IMR-90 (cell line): ENCODE results near the gene CGRRF1. TPM values are rescaled to one million over a fixed set of nuclear protein-coding genes. Genes with fewer than 3 reads are reported as not detected.
A peak's percentile ranks its signal among the peaks of the same experiment; 100 is the strongest.

Experiments
- ATAC-seq: fragments of 200-7000 bp; cut with Tn5 transposase; 2 replicates; pipeline ENCODE4 v1.9.1; 2020; ENCODE audit warnings: low read depth, mild to moderate bottlenecking, moderate library complexity
- BruUV-seq: library from RNA; stranded (reverse); fragments of 400-500 nt; replicated peaks from 2 replicates; lab custom pipeline; 2021; lab: Mats Ljungman, UMichigan
- CTCF ChIA-PET: fragments of 300-600 bp; formaldehyde crosslinking; extraction: SDS; loops from one replicate; lab custom pipeline; 2021; ENCODE audit warnings: antibody characterized with exemption; lab: Yijun Ruan, JAX
- POLR2A ChIA-PET: fragments of 300-600 bp; sonication (Branson Sonifier 250); formaldehyde crosslinking; loops from one replicate; lab custom pipeline; 2022; ENCODE audit warnings: antibody characterized with exemption; ENCODE audit not compliant: unreplicated experiment; lab: Charles Lee
- DNase-seq: peaks from one replicate; pipeline ENCODE4 v3.0.0; 2013
- H2AFZ ChIP-seq: replicated peaks from 2 replicates; pipeline ENCODE3; 2013; ENCODE audit warnings: low read length, mild to moderate bottlenecking; ENCODE audit not compliant: poor library complexity
- H2AK5ac ChIP-seq: 2 replicates; pipeline ENCODE4 v1.6.1; 2013; ENCODE audit warnings: low read depth, low read length, inconsistent platforms
- H2AK9ac ChIP-seq: replicated peaks from 2 replicates; pipeline ENCODE3; 2013; ENCODE audit warnings: mild to moderate bottlenecking, low read depth, low read length, moderate library complexity; ENCODE audit not compliant: poor library complexity
- H2BK120ac ChIP-seq: 2 replicates; pipeline ENCODE4 v1.6.1; 2013; ENCODE audit warnings: low read depth, low read length, inconsistent platforms
- H2BK15ac ChIP-seq: 3 replicates; pipeline ENCODE4 v1.6.1; 2013; ENCODE audit warnings: low read depth, low read length, inconsistent platforms
- H2BK20ac ChIP-seq: 2 replicates; pipeline ENCODE4 v1.6.1; 2013; ENCODE audit warnings: low read depth, mild to moderate bottlenecking, inconsistent platforms, low read length, moderate library complexity
- H2BK5ac ChIP-seq: 2 replicates; pipeline ENCODE4 v1.6.1; 2013; ENCODE audit warnings: mild to moderate bottlenecking, low read depth, low read length, inconsistent platforms; ENCODE audit not compliant: poor library complexity, severe bottlenecking
- H3K14ac ChIP-seq: replicated peaks from 2 replicates; pipeline ENCODE4 v1.6.1; 2013; ENCODE audit warnings: low read depth, low read length, inconsistent platforms
- H3K18ac ChIP-seq: 2 replicates; pipeline ENCODE4 v1.6.1; 2013; ENCODE audit warnings: low read depth, low read length, control low read depth
- H3K23ac ChIP-seq: 2 replicates; pipeline ENCODE4 v1.6.1; 2013; ENCODE audit warnings: low read depth, low read length, inconsistent platforms
- H3K27ac ChIP-seq: 2 replicates; pipeline ENCODE4 v1.5.1; 2013; ENCODE audit warnings: mild to moderate bottlenecking, control low read depth, low read length; ENCODE audit not compliant: insufficient read depth
- H3K27me3 ChIP-seq: 2 replicates; pipeline ENCODE4 v1.6.1; 2013; ENCODE audit warnings: low read length; ENCODE audit not compliant: control insufficient read depth, insufficient read depth
- H3K36me3 ChIP-seq: 2 replicates; pipeline ENCODE4 v1.6.1; 2013; ENCODE audit warnings: low read length, mixed read lengths; ENCODE audit not compliant: control insufficient read depth, insufficient read depth
- H3K4ac ChIP-seq: 2 replicates; pipeline ENCODE4 v1.6.1; 2013; ENCODE audit warnings: low read depth, low read length, inconsistent platforms
- H3K4me1 ChIP-seq: 2 replicates; pipeline ENCODE4 v1.6.1; 2013; ENCODE audit warnings: low read length, mixed read lengths; ENCODE audit not compliant: control insufficient read depth, insufficient read depth
- H3K4me2 ChIP-seq: 2 replicates; pipeline ENCODE4 v1.6.1; 2013; ENCODE audit warnings: low read depth, mild to moderate bottlenecking, control low read depth, low read length, moderate library complexity
- H3K4me3 ChIP-seq: 2 replicates; pipeline ENCODE4 v1.5.1; 2013; ENCODE audit warnings: low read depth, mild to moderate bottlenecking, control low read depth, low read length, moderate library complexity; ENCODE audit not compliant: insufficient read depth
- H3K56ac ChIP-seq: 2 replicates; pipeline ENCODE4 v1.6.1; 2013; ENCODE audit warnings: low read length, inconsistent platforms; ENCODE audit not compliant: insufficient read depth; ENCODE audit errors: extremely low read depth
- H3K79me1 ChIP-seq, 2 experiments: 2 replicates each; pipeline ENCODE4 v1.6.1; 2013; ENCODE audit warnings: low read length in 2 of 2, inconsistent platforms in 1 of 2, low read depth in 1 of 2
- H3K9ac ChIP-seq: 2 replicates; pipeline ENCODE4 v1.6.1; 2013; ENCODE audit warnings: low read depth, low read length, control low read depth
- H3K9me1 ChIP-seq: 2 replicates; pipeline ENCODE4 v1.6.1; 2013; ENCODE audit warnings: low read length, inconsistent platforms; ENCODE audit not compliant: insufficient read depth
- H3K9me3 ChIP-seq: 2 replicates; pipeline ENCODE4 v1.6.1; 2013; ENCODE audit warnings: low read length; ENCODE audit not compliant: control insufficient read depth, insufficient read depth
- H4K20me1 ChIP-seq: 2 replicates; pipeline ENCODE4 v1.6.1; 2013; ENCODE audit warnings: low read length, inconsistent platforms; ENCODE audit not compliant: insufficient read depth
- H4K5ac ChIP-seq: 2 replicates; pipeline ENCODE4 v1.6.1; 2013; ENCODE audit warnings: mild to moderate bottlenecking, low read depth, low read length, control low read depth
- H4K8ac ChIP-seq, 2 experiments: 2 replicates each; pipeline ENCODE4 v1.6.1; 2013; ENCODE audit warnings: low read depth in 2 of 2, low read length in 2 of 2, control low read depth in 1 of 2, inconsistent platforms in 1 of 2
- H4K91ac ChIP-seq: 2 replicates; pipeline ENCODE4 v1.6.1; 2013; ENCODE audit warnings: low read depth, low read length, inconsistent platforms; ENCODE audit not compliant: insufficient read depth
- BHLHE40 ChIP-seq: fragments of 150-350 bp; IDR thresholded peaks from 2 replicates; pipeline ENCODE4 v1.6.1; 2016; ENCODE audit warnings: mild to moderate bottlenecking, low read depth, low read length
- POLR2A ChIP-seq: IDR thresholded peaks from 2 replicates; pipeline ENCODE4 v1.6.1; 2012; ENCODE audit warnings: mild to moderate bottlenecking, low read depth, low read length
- WGBS, 2 experiments: methylation state at CpG; one replicate each; pipeline versions ENCODE4 v1.1.5 to v1.1.7; 2013; ENCODE audit warnings: missing lambda C conversion rate in 2 of 2; ENCODE audit not compliant: insufficient read length in 1 of 2; ENCODE audit errors: extremely low coverage in 2 of 2; 5-methylcytosine and 5-hydroxymethylcytosine counted together
- dilution Hi-C: fragments of 300-500 bp; cut with HindIII; formaldehyde crosslinking; loops from one replicate; pipeline ENCODE4 v1.14.3; 2018; ENCODE audit warnings: low sequenced_read_pairs; ENCODE audit not compliant: unreplicated experiment
- in situ Hi-C: fragments of 300-500 bp; cut with MboI; formaldehyde crosslinking; loops from 3 replicates; pipeline ENCODE4 v1.14.3; 2019; ENCODE audit warnings: low sequenced_read_pairs, inconsistent platforms, mixed read lengths
- intact Hi-C: fragments of 100-400 bp; cut with micrococcal nuclease; formaldehyde crosslinking; loops from 2 replicates; pipeline ENCODE4 v1.10.0; 2022
- polyA plus RNA-seq, 3 experiments: library from polyadenylated mRNA; depleted of rRNA; stranded (reverse); fragments of >200 nt; gene quantifications; 2 replicates each; pipeline ENCODE4 v1.2.3, GENCODE V29; 2012; ENCODE audit warnings: low replicate concordance in 1 of 3
- total RNA-seq: library from RNA; depleted of rRNA; stranded (reverse); fragments of >200 nt; gene quantifications from 2 replicates; pipeline ENCODE4 v1.2.3, GENCODE V29; 2012

CGRRF1 gene
- total and polyA plus RNA-seq, 2 of the 4 experiments (the other 2 are of a cell fraction): 6.0 to 13.8 TPM

DNA sequence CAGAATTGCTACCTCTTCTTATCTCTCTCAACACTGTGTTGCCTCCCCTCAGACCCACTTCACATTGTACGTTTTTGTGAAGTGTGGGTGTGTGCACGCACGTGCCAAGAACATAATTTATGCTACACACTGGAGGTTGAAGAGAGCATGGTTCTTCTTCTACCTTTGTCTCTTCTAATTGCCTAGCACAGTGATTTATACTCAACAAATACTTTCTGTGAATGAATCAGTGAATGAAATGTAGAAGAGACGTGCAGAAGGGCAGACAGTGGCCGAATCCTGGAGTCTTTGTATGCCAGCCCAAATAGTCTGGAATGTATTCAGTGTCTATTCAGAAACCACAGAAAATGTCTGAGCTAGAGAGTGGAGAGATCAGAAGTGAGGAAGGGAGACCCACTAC lies 52.6 kb downstream of the CGRRF1 start:
- Histone ChIP-seq H2AK5ac (peak overlapping the region; percentile 90), H4K91ac (peak overlapping the region; percentile 65; the same call in 1 of the 2 replicates), H2BK15ac (0 out of 3 replicates have a peak overlapping the region, but pooled peaks have one; percentile 55), H3K27ac (no peak overlapping the region), H2BK5ac (peak overlapping the region; percentile 92), H4K8ac (peak overlapping the region in 1 of 2 experiments; percentile 44; a peak in 1 of 4 replicates), H3K14ac (no peak overlapping the region; the same call in 1 of the 2 replicates), H2BK120ac (peak overlapping the region; percentile 7; the same call in 1 of the 2 replicates), H3K4me1 (peaks cover 2% of the 10 kb centered on the region), H3K27me3 (no peaks in the 10 kb centered on the region), H3K18ac (peak overlapping the region; percentile 91; the same call in 1 of the 2 replicates), H3K4ac (peak overlapping the region; percentile 38; the same call in 1 of the 2 replicates), H3K9me3 (no peaks in the 10 kb centered on the region), H3K56ac (no peak overlapping the region), H3K9ac (peak overlapping the region; percentile 62; the same call in 1 of the 2 replicates), H3K23ac (peak overlapping the region; percentile 19), H3K79me1 (peaks cover 0 to 17% of the 10 kb centered on the region in 2 experiments; a peak in 2 of 4 replicates), H3K4me2 (peak overlapping the region; percentile 85; the same call in 1 of the 2 replicates), H4K20me1 (no peaks in the 10 kb centered on the region; the same call in 1 of the 2 replicates), H3K36me3 (no peaks in the 10 kb centered on the region), H4K5ac (no peak overlapping the region; the same call in 1 of the 2 replicates), H3K9me1 (no peaks in the 10 kb centered on the region), H2BK20ac (peak overlapping the region; percentile 41; the same call in 1 of the 2 replicates), H2AK9ac (no peak overlapping the region), H2AFZ (no peak overlapping the region), H3K4me3 (no peak overlapping the region)
- DNase-seq (peak; percentile 57), ATAC-seq (no peak)
- in situ Hi-C loops: no loop called here
- 0% methylated on average over 1 of the region's 5 CpGs; no CpG with 5 or more reads in 1 of the 2 experiments for WGBS, 2 experiments
- dilution Hi-C loops: no loop called here
- CTCF ChIA-PET: interaction anchor here (3.2 kb wide), 1 partner anchor 212 kb away, joined by 17 read pairs; no protein-coding TSS in a partner anchor
- no TSS peak for BruUV-seq
- intact Hi-C loops: no loop called here
- TF ChIP-seq BHLHE40: peak; percentile 76; the same call in 1 of the 2 replicates
- TF ChIP-seq POLR2A: no peak
- POLR2A ChIA-PET: no interaction called here
